IMR-90 (cell line): ENCODE data around the gene HEXIM1. TPM values are rescaled to one million over a fixed set of nuclear protein-coding genes. Genes with fewer than 3 reads are reported as not detected.

Experiments
- ATAC-seq: fragments of 200-7000 bp; cut with Tn5 transposase; 2 replicates; pipeline ENCODE4 v1.9.1; 2020; ENCODE audit warnings: low read depth, mild to moderate bottlenecking, moderate library complexity
- BruUV-seq: library from RNA; stranded (reverse); fragments of 400-500 nt; replicated peaks from 2 replicates; lab custom pipeline; 2021; lab: Mats Ljungman, UMichigan
- CTCF ChIA-PET: fragments of 300-600 bp; formaldehyde crosslinking; extraction: SDS; loops from one replicate; lab custom pipeline; 2021; ENCODE audit warnings: antibody characterized with exemption; lab: Yijun Ruan, JAX
- POLR2A ChIA-PET: fragments of 300-600 bp; sonication (Branson Sonifier 250); formaldehyde crosslinking; loops from one replicate; lab custom pipeline; 2022; ENCODE audit warnings: antibody characterized with exemption; ENCODE audit not compliant: unreplicated experiment; lab: Charles Lee
- DNase-seq: peaks from one replicate; pipeline ENCODE4 v3.0.0; 2013
- H2AFZ ChIP-seq: replicated peaks from 2 replicates; pipeline ENCODE3; 2013; ENCODE audit warnings: low read length, mild to moderate bottlenecking; ENCODE audit not compliant: poor library complexity
- H2AK5ac ChIP-seq: 2 replicates; pipeline ENCODE4 v1.6.1; 2013; ENCODE audit warnings: low read depth, low read length, inconsistent platforms
- H2AK9ac ChIP-seq: replicated peaks from 2 replicates; pipeline ENCODE3; 2013; ENCODE audit warnings: mild to moderate bottlenecking, low read depth, low read length, moderate library complexity; ENCODE audit not compliant: poor library complexity
- H2BK120ac ChIP-seq: 2 replicates; pipeline ENCODE4 v1.6.1; 2013; ENCODE audit warnings: low read depth, low read length, inconsistent platforms
- H2BK15ac ChIP-seq: 3 replicates; pipeline ENCODE4 v1.6.1; 2013; ENCODE audit warnings: low read depth, low read length, inconsistent platforms
- H2BK20ac ChIP-seq: 2 replicates; pipeline ENCODE4 v1.6.1; 2013; ENCODE audit warnings: low read depth, mild to moderate bottlenecking, inconsistent platforms, low read length, moderate library complexity
- H2BK5ac ChIP-seq: 2 replicates; pipeline ENCODE4 v1.6.1; 2013; ENCODE audit warnings: mild to moderate bottlenecking, low read depth, low read length, inconsistent platforms; ENCODE audit not compliant: poor library complexity, severe bottlenecking
- H3K14ac ChIP-seq: replicated peaks from 2 replicates; pipeline ENCODE4 v1.6.1; 2013; ENCODE audit warnings: low read depth, low read length, inconsistent platforms
- H3K18ac ChIP-seq: 2 replicates; pipeline ENCODE4 v1.6.1; 2013; ENCODE audit warnings: low read depth, low read length, control low read depth
- H3K23ac ChIP-seq: 2 replicates; pipeline ENCODE4 v1.6.1; 2013; ENCODE audit warnings: low read depth, low read length, inconsistent platforms
- H3K27ac ChIP-seq: 2 replicates; pipeline ENCODE4 v1.5.1; 2013; ENCODE audit warnings: mild to moderate bottlenecking, control low read depth, low read length; ENCODE audit not compliant: insufficient read depth
- H3K27me3 ChIP-seq: 2 replicates; pipeline ENCODE4 v1.6.1; 2013; ENCODE audit warnings: low read length; ENCODE audit not compliant: control insufficient read depth, insufficient read depth
- H3K36me3 ChIP-seq: 2 replicates; pipeline ENCODE4 v1.6.1; 2013; ENCODE audit warnings: low read length, mixed read lengths; ENCODE audit not compliant: control insufficient read depth, insufficient read depth
- H3K4ac ChIP-seq: 2 replicates; pipeline ENCODE4 v1.6.1; 2013; ENCODE audit warnings: low read depth, low read length, inconsistent platforms
- H3K4me1 ChIP-seq: 2 replicates; pipeline ENCODE4 v1.6.1; 2013; ENCODE audit warnings: low read length, mixed read lengths; ENCODE audit not compliant: control insufficient read depth, insufficient read depth
- H3K4me2 ChIP-seq: 2 replicates; pipeline ENCODE4 v1.6.1; 2013; ENCODE audit warnings: low read depth, mild to moderate bottlenecking, control low read depth, low read length, moderate library complexity
- H3K4me3 ChIP-seq: 2 replicates; pipeline ENCODE4 v1.5.1; 2013; ENCODE audit warnings: low read depth, mild to moderate bottlenecking, control low read depth, low read length, moderate library complexity; ENCODE audit not compliant: insufficient read depth
- H3K56ac ChIP-seq: 2 replicates; pipeline ENCODE4 v1.6.1; 2013; ENCODE audit warnings: low read length, inconsistent platforms; ENCODE audit not compliant: insufficient read depth; ENCODE audit errors: extremely low read depth
- H3K79me1 ChIP-seq, 2 experiments: 2 replicates each; pipeline ENCODE4 v1.6.1; 2013; ENCODE audit warnings: low read length in 2 of 2, inconsistent platforms in 1 of 2, low read depth in 1 of 2
- H3K9ac ChIP-seq: 2 replicates; pipeline ENCODE4 v1.6.1; 2013; ENCODE audit warnings: low read depth, low read length, control low read depth
- H3K9me1 ChIP-seq: 2 replicates; pipeline ENCODE4 v1.6.1; 2013; ENCODE audit warnings: low read length, inconsistent platforms; ENCODE audit not compliant: insufficient read depth
- H3K9me3 ChIP-seq: 2 replicates; pipeline ENCODE4 v1.6.1; 2013; ENCODE audit warnings: low read length; ENCODE audit not compliant: control insufficient read depth, insufficient read depth
- H4K20me1 ChIP-seq: 2 replicates; pipeline ENCODE4 v1.6.1; 2013; ENCODE audit warnings: low read length, inconsistent platforms; ENCODE audit not compliant: insufficient read depth
- H4K5ac ChIP-seq: 2 replicates; pipeline ENCODE4 v1.6.1; 2013; ENCODE audit warnings: mild to moderate bottlenecking, low read depth, low read length, control low read depth
- H4K8ac ChIP-seq, 2 experiments: 2 replicates each; pipeline ENCODE4 v1.6.1; 2013; ENCODE audit warnings: low read depth in 2 of 2, low read length in 2 of 2, control low read depth in 1 of 2, inconsistent platforms in 1 of 2
- H4K91ac ChIP-seq: 2 replicates; pipeline ENCODE4 v1.6.1; 2013; ENCODE audit warnings: low read depth, low read length, inconsistent platforms; ENCODE audit not compliant: insufficient read depth
- BHLHE40 ChIP-seq: fragments of 150-350 bp; IDR thresholded peaks from 2 replicates; pipeline ENCODE4 v1.6.1; 2016; ENCODE audit warnings: mild to moderate bottlenecking, low read depth, low read length
- FOS ChIP-seq: fragments of 150-350 bp; IDR thresholded peaks from 2 replicates; pipeline ENCODE4 v1.6.1; 2016; ENCODE audit warnings: low read depth, low read length
- MXI1 ChIP-seq: IDR thresholded peaks from 2 replicates; pipeline ENCODE4 v1.6.1; 2012; ENCODE audit warnings: low read depth, mild to moderate bottlenecking, low read length, moderate library complexity, borderline replicate concordance
- POLR2A ChIP-seq: IDR thresholded peaks from 2 replicates; pipeline ENCODE4 v1.6.1; 2012; ENCODE audit warnings: mild to moderate bottlenecking, low read depth, low read length
- RAD21 ChIP-seq: IDR thresholded peaks from 2 replicates; pipeline ENCODE4 v1.6.1; 2012; ENCODE audit warnings: low read length, improper control_type of control experiment
- RCOR1 ChIP-seq: IDR thresholded peaks from 2 replicates; pipeline ENCODE4 v1.6.1; 2012; ENCODE audit warnings: mild to moderate bottlenecking, low read length, improper control_type of control experiment; ENCODE audit not compliant: insufficient replicate concordance
- RFX5 ChIP-seq: IDR thresholded peaks from 2 replicates; pipeline ENCODE4 v1.8.0; 2012; ENCODE audit warnings: low read depth, mild to moderate bottlenecking, low read length, moderate library complexity
- SMC3 ChIP-seq: fragments of 150-350 bp; IDR thresholded peaks from 2 replicates; pipeline ENCODE4 v1.6.1; 2016; ENCODE audit warnings: low read depth, mild to moderate bottlenecking, antibody characterized with exemption, low read length, moderate library complexity
- WGBS, 2 experiments: methylation state at CpG; one replicate each; pipeline versions ENCODE4 v1.1.5 to v1.1.7; 2013; ENCODE audit warnings: missing lambda C conversion rate in 2 of 2; ENCODE audit not compliant: insufficient read length in 1 of 2; ENCODE audit errors: extremely low coverage in 2 of 2; 5-methylcytosine and 5-hydroxymethylcytosine counted together
- dilution Hi-C: fragments of 300-500 bp; cut with HindIII; formaldehyde crosslinking; loops from one replicate; pipeline ENCODE4 v1.14.3; 2018; ENCODE audit warnings: low sequenced_read_pairs; ENCODE audit not compliant: unreplicated experiment
- in situ Hi-C: fragments of 300-500 bp; cut with MboI; formaldehyde crosslinking; loops from 3 replicates; pipeline ENCODE4 v1.14.3; 2019; ENCODE audit warnings: low sequenced_read_pairs, inconsistent platforms, mixed read lengths
- intact Hi-C: fragments of 100-400 bp; cut with micrococcal nuclease; formaldehyde crosslinking; loops from 2 replicates; pipeline ENCODE4 v1.10.0; 2022
- polyA plus RNA-seq, 3 experiments: library from polyadenylated mRNA; depleted of rRNA; stranded (reverse); fragments of >200 nt; gene quantifications; 2 replicates each; pipeline ENCODE4 v1.2.3, GENCODE V29; 2012; ENCODE audit warnings: low replicate concordance in 1 of 3
- total RNA-seq: library from RNA; depleted of rRNA; stranded (reverse); fragments of >200 nt; gene quantifications from 2 replicates; pipeline ENCODE4 v1.2.3, GENCODE V29; 2012
- TF ChIP-seq, protein P1 (sequence below): conservative IDR thresholded peaks from 2 replicates; pipeline ENCODE4 v1.5.1; 2012; ENCODE audit warnings: mild to moderate bottlenecking, low read depth, low read length, improper control_type of control experiment

HEXIM1 gene
- total and polyA plus RNA-seq, 2 of the 4 experiments (the other 2 are of a cell fraction): 5.9 to 14.5 TPM

DNA sequence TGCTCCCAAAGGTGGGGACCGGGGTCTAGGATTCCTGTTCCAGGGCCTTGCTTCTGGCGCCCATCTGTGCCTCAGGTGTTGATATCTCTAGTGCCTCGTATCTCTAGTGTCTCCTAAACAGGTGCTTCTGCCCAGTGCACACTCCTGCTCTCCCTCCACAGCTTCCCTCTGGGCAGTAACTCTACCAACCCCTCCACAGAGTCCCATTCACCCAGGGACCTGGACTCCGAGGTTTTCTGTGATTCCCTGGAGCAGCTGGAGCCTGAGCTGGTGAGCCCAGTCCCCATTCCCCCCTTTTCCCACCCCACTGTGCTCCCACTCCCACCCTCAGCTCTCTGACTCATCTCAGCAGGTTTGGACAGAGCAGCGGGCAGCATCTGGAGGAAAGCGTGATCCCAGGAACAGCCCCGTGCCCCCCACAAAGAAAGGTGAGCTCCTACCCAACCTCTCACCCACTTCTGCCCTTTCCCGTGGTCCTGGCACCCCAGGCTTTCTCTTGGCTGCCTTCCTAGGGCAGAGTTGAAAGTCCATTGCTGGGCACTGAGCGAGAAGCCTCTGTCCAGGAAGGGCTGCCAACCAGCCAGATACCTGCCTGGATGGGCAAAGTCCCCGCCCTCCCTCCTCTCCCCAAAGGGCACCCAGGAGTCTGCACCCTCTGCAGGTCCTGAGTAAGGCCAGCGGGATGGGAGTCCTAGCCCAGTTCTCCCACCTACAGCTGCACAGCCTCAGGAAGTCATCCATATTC, 10.5 kb upstream of the HEXIM1 start:
- no peak for DNase-seq

More for the DNA sequence above, 10.5 kb upstream of the HEXIM1 start:
- H2BK120ac ChIP-seq: no peak overlapping the region
- no peak overlapping the region for H3K4ac ChIP-seq
- no peaks in the 10 kb centered on the region for H3K27me3 ChIP-seq
- no TSS peak for BruUV-seq
- no peak overlapping the region for H3K23ac ChIP-seq
- in situ Hi-C loops (loop anchor here (5.0 kb wide), 1 partner anchor 60 kb away; no protein-coding TSS in a partner anchor), intact Hi-C loops (no loop called here), dilution Hi-C loops (no loop called here)
- H3K18ac ChIP-seq: no peak overlapping the region
- H4K8ac ChIP-seq: no peak overlapping the region
- H3K79me1 ChIP-seq: peaks cover 4 to 7% of the 10 kb centered on the region in 2 experiments; a peak in 3 of 4 replicates
- ChIA-PET POLR2A (no interaction called here), CTCF (interaction anchor here (1.8 kb wide), 1 partner anchor 60 kb away, joined by 5 read pairs; no protein-coding TSS in a partner anchor)
- H2BK15ac ChIP-seq: no peak overlapping the region
- 85% methylated on average over 7 of the region's 11 CpGs; no CpG with 5 or more reads in 1 of the 2 experiments for WGBS, 2 experiments
- no peaks in the 10 kb centered on the region for H3K9me1 ChIP-seq
- peaks cover 2% of the 10 kb centered on the region; the same call in 1 of the 2 replicates for H3K36me3 ChIP-seq
- H2AFZ ChIP-seq: no peak overlapping the region
- H3K14ac ChIP-seq: no peak overlapping the region
- H3K4me1 ChIP-seq: peaks cover 7% of the 10 kb centered on the region; the same call in 1 of the 2 replicates
- H3K4me3 ChIP-seq: no peak overlapping the region
- H3K27ac ChIP-seq: no peak overlapping the region
- TF ChIP-seq, protein P1, sequence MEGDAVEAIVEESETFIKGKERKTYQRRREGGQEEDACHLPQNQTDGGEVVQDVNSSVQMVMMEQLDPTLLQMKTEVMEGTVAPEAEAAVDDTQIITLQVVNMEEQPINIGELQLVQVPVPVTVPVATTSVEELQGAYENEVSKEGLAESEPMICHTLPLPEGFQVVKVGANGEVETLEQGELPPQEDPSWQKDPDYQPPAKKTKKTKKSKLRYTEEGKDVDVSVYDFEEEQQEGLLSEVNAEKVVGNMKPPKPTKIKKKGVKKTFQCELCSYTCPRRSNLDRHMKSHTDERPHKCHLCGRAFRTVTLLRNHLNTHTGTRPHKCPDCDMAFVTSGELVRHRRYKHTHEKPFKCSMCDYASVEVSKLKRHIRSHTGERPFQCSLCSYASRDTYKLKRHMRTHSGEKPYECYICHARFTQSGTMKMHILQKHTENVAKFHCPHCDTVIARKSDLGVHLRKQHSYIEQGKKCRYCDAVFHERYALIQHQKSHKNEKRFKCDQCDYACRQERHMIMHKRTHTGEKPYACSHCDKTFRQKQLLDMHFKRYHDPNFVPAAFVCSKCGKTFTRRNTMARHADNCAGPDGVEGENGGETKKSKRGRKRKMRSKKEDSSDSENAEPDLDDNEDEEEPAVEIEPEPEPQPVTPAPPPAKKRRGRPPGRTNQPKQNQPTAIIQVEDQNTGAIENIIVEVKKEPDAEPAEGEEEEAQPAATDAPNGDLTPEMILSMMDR: no peak
- TF ChIP-seq FOS (no peak), RCOR1 (no peak), BHLHE40 (no peak), RAD21 (no peak), MXI1 (no peak), RFX5 (no peak), POLR2A (no peak), SMC3 (no peak)
- no peak overlapping the region for H4K91ac ChIP-seq
- ATAC-seq: no peak
- no peak overlapping the region for H2AK5ac ChIP-seq
- no peaks in the 10 kb centered on the region for H3K9me3 ChIP-seq
- no peak overlapping the region for H3K56ac ChIP-seq
- no peak overlapping the region for H3K9ac ChIP-seq
- H4K5ac ChIP-seq: no peak overlapping the region
- no peak overlapping the region for H2BK5ac ChIP-seq
- no peak overlapping the region for H2BK20ac ChIP-seq
- H4K20me1 ChIP-seq: no peaks in the 10 kb centered on the region
- no peak overlapping the region for H3K4me2 ChIP-seq
- no peak overlapping the region for H2AK9ac ChIP-seq
